ENCODE data around the gene SCN4A. TPM values are rescaled to one million over a fixed set of nuclear protein-coding genes. Genes with fewer than 3 reads are reported as not detected.

The SCN4A gene
- total RNA-seq: under 0.01 and 0.07 TPM in 2 replicates

DNA sequence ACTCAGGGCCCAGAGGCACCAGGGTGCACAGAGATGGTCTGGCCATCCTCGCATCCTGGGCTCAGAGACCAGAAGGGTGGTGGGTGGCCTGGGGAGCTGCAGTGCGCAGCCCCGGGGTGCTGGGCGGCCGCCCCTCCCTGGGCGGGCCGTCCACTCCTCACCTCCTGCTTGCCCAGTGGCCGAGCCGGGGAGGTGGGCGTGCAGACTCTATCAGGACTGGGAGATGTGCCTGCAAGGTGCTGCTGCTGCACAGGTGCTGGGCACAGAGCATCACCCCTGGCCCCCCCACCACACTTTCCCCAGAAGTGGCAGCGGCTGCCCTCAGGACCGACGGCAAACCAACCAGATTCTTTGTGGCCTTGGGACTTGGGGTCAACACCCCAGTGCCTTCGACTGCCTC lies at the start of gene SCN4A:
TSS of gene SCN4A (minus strand) at position 123 of the 400 bp plus-strand sequence. CDS start at position 46, 77 bp downstream.

GRCh38 chr17:64020056-64020766 lies 47.5 kb upstream of the SCN4A start, which contains the start of gene ICAM2:
Gene ICAM2, minus strand, starts transcription at chr17:64020633. Its CDS starts 13,942 bp downstream, at chr17:64006691.

GRCh38 chr17:63998050-63998720 lies 25.5 kb upstream of the SCN4A start, which contains the start of gene PRR29:
Gene PRR29, plus strand, starts transcription at chr17:63998351. Its CDS starts 14 bp downstream, at chr17:63998365.

DNA sequence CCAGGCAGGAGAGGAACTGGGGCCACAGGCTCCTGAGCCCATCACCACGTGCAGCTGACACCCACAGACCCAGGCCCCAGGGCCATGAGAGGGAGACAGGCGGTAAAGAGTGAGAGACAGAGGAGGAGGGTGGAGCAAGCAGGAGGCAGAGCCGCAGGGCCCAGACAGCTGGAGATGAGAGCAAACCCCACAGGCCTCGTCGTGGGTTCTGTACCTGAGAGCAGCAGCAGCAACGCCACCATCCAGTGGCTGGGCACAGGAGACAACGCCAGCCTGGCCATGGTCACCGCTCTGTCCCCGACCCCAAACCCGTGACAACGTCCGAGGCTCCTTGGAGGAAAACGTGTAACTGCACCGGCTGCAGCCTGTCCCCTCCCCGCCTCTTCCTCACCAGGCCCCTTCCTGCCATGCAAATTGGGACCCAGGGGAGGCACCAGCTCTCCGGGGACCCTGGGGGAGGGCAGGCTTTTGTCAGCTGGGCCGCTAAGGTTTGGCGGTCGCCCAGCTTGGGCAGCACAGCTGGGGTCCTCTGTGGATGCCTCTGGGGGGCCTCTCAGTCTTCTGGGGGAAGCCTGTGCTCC lies 40.6 kb downstream of the SCN4A start, which contains the start of gene CD79B:
TSS of gene CD79B (minus strand) at position 351 of the 581 bp plus-strand sequence. CDS start at position 281, 70 bp downstream.

DNA sequence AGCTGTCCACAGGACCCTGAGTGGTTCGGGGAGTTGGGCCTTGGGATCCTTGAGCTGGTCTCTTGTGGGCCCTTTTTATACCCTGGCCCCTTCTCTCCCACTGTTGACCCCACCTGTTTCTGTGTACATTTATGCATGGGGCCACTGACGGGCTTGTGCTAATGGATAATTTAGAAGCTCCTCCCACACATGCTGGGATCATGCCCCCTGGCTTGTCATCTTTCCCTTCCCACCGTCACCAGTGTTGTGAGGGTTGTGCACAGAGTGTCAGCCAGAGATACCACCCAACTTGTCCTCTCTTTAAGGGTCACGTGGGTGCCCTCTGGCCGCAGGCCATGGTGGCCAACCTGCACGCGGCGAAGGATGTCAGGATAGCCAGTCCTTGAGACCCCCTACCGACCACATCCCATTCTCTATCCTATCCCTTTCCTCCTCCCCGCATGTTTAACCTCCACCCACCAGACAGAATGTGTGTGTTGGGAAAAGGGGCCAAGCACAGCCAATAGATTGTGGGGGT lies 53.9 kb downstream of the SCN4A start, which contains the start of gene GH1:
TSS of gene GH1 (minus strand) at position 51 of the 517 bp plus-strand sequence. CDS start 63 bp downstream, outside the sequence.

DNA sequence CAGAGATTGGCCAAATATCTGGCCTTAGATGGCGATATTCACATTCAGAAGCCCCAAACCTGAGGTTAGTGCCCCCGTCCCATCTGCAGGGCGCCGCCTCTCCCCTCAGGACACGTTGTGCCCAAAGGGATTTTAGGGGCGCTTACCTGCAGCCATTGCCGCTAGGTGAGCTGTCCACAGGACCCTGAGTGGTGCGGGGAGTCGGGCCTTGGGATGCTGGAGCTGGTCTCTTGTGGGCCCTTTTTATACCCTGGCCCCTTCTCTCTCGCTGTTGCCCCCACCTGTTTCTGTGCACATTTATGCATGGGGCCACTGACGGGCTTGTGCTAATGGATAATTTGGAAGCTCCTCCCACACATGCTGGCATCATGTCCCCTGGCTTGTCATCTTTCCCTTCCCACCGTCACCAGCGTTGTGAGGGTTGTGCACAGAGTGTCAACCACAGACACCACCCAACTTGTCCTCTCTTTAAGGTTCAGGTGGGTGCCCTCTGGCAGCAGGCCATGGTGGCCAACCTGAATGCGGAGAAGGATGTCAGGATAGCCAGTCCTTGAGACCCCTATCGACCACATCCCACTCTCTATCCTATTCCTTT lies 61.6 kb downstream of the SCN4A start, which contains the start of gene CSHL1:
TSS of gene CSHL1 (minus strand) at position 218 of the 595 bp plus-strand sequence. CDS start at position 156, 62 bp downstream.

GRCh38 chr17:63896524-63897354 lies 76.0 kb downstream of the SCN4A start, which contains the start of gene CSH1:
Gene CSH1, minus strand, starts transcription at chr17:63896574. Its CDS starts 63 bp downstream, at chr17:63896511.

Other genes starting within 250 kb of the SCN4A start
- 23.7 and 25.8 TPM in 2 replicates for gene STRADA, start 231.1 kb downstream of the SCN4A start, total RNA-seq
- gene CCDC47, start 199.3 kb downstream of the SCN4A start, total RNA-seq: 89.7 and 94.5 TPM in 2 replicates
- 66.3 and 76.8 TPM in 2 replicates for gene DDX42, start 198.7 kb downstream of the SCN4A start, total RNA-seq
- gene PSMC5, start 145.5 kb downstream of the SCN4A start, total RNA-seq: 58.6 and 61.6 TPM in 2 replicates
- gene FTSJ3, start 145.3 kb downstream of the SCN4A start, total RNA-seq: 31.9 and 47.7 TPM in 2 replicates
- gene SMARCD2, start 130.2 kb downstream of the SCN4A start, total RNA-seq: 61.6 and 64.3 TPM in 2 replicates
- not detected in 2 replicates for gene CSH2, start 99.2 kb downstream of the SCN4A start, total RNA-seq
- not detected in 2 replicates for gene GH2, start 91.0 kb downstream of the SCN4A start, total RNA-seq
- not detected in 2 replicates for gene CSH1, start 76.3 kb downstream of the SCN4A start, total RNA-seq
- not detected in 2 replicates for gene CSHL1, start 61.7 kb downstream of the SCN4A start, total RNA-seq
- not detected in 2 replicates for gene GH1, start 54.1 kb downstream of the SCN4A start, total RNA-seq
- 3.6 TPM in 1 of 2 replicates, not detected in the other for gene CD79B, start 40.6 kb downstream of the SCN4A start, total RNA-seq
- 0.20 and 1.2 TPM in 2 replicates for gene PRR29, start 25.4 kb upstream of the SCN4A start, total RNA-seq
- gene ICAM2, start 47.7 kb upstream of the SCN4A start, total RNA-seq: 3.9 and 13.0 TPM in 2 replicates
- 13.0 and 23.3 TPM in 2 replicates for gene ERN1, start 157.2 kb upstream of the SCN4A start, total RNA-seq

Measured in smooth muscle cell of the pulmonary artery (primary cell).